Neutrophil (primary cell): Measurements from ENCODE around the gene PKHD1.
"Not testable (repeated sequence)": the region's sequence is repeated elsewhere in the genome, so short reads cannot be mapped to it uniquely, and the experiment has no call there.

Experiments
- H3K27ac ChIP-seq: fragments of 200-600 bp; sonication (generic); 2 replicates; pipeline ENCODE4 v1.5.1; 2016; ENCODE audit warnings: mild to moderate bottlenecking, moderate library complexity
- H3K27me3 ChIP-seq: fragments of 200-600 bp; sonication (generic); 2 replicates; pipeline ENCODE4 v1.6.0; 2016; ENCODE audit warnings: mild to moderate bottlenecking
- H3K36me3 ChIP-seq: fragments of 200-600 bp; sonication (generic); 2 replicates; pipeline ENCODE4 v1.5.1; 2017
- H3K4me1 ChIP-seq, 2 experiments: fragments of 200-600 bp in 1 of 2; sonication (generic) in 1 of 2; 1 replicate in 1 of 2; 2 replicates in 1 of 2; pipeline versions ENCODE4 v1.5.1 to v1.6.1; 2013 to 2016; ENCODE audit warnings: low read depth in 1 of 2, low read length in 1 of 2, mild to moderate bottlenecking in 1 of 2, moderate library complexity in 1 of 2; ENCODE audit not compliant: control insufficient read depth in 1 of 2, insufficient read depth in 1 of 2
- H3K4me3 ChIP-seq, 2 experiments: fragments of 200-600 bp in 1 of 2; sonication (generic) in 1 of 2; 1 replicate in 1 of 2; 2 replicates in 1 of 2; pipeline ENCODE4 v1.5.1; 2013 to 2016; ENCODE audit warnings: low read depth in 1 of 2, low read length in 1 of 2, mild to moderate bottlenecking in 1 of 2, moderate library complexity in 1 of 2
- H3K9me3 ChIP-seq: fragments of 200-600 bp; sonication (generic); 2 replicates; pipeline ENCODE4 v1.5.1; 2016
- TF ChIP-seq, protein P1 (sequence below): fragments of 200-600 bp; sonication (generic); IDR thresholded peaks from 2 replicates; pipeline ENCODE4 v1.5.1; 2016; ENCODE audit warnings: antibody characterized with exemption

The PKHD1 gene

DNA sequence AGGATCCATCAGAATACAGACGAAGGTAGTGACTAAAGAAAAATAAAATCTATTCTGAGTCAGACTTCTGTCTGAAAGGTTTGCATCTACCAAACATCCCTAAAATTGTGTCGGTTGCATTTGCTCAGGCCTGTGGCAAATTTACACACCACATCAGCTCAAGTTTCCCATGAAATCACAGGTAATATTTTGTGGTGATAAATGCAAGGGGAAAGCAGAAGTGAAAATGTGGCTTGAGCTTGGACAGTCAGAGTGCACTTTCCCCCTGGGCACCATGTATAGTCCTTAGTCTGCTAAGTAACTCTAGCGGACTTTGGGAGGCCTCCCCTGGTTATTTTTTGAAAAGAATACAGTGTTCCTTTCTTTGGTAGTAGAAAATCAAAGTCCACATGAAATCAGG is 159.1 kb downstream of the PKHD1 start:
- TF ChIP-seq, protein P1, sequence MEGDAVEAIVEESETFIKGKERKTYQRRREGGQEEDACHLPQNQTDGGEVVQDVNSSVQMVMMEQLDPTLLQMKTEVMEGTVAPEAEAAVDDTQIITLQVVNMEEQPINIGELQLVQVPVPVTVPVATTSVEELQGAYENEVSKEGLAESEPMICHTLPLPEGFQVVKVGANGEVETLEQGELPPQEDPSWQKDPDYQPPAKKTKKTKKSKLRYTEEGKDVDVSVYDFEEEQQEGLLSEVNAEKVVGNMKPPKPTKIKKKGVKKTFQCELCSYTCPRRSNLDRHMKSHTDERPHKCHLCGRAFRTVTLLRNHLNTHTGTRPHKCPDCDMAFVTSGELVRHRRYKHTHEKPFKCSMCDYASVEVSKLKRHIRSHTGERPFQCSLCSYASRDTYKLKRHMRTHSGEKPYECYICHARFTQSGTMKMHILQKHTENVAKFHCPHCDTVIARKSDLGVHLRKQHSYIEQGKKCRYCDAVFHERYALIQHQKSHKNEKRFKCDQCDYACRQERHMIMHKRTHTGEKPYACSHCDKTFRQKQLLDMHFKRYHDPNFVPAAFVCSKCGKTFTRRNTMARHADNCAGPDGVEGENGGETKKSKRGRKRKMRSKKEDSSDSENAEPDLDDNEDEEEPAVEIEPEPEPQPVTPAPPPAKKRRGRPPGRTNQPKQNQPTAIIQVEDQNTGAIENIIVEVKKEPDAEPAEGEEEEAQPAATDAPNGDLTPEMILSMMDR = no peak
- Histone ChIP-seq H3K27me3 (no peaks in the 10 kb centered on the region), H3K27ac (no peak overlapping the region), H3K9me3 (no peaks in the 10 kb centered on the region), H3K4me3 (no peak overlapping the region), H3K4me1 (no peaks in the 10 kb centered on the region), H3K36me3 (no peaks in the 10 kb centered on the region)

DNA sequence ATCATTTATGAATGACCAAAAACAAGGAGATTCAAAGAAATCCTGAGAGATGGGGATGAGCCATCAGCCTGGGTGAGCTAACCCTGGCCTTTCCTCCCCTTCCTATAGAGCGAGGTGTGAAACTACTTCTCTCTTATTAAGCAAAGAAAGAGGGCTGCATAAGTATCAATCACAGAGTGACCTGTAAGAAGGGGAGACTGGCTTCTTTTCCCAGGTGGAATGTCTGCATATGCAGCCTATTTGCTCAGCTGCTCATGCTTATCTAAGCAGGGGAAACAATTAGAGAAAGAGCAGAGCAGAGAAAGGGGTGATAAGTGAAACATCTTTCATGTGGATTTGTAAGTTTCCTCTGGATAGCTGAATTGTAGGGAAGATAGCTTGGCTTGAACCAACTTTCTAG is 160.0 kb downstream of the PKHD1 start:
- H3K27me3 ChIP-seq = no peaks in the 10 kb centered on the region
- no peaks in the 10 kb centered on the region for H3K4me1 ChIP-seq
- H3K36me3 ChIP-seq = no peaks in the 10 kb centered on the region
- no peak overlapping the region for H3K4me3 ChIP-seq
- TF ChIP-seq, protein P1 = no peak
- no peak overlapping the region for H3K27ac ChIP-seq
- H3K9me3 ChIP-seq = no peaks in the 10 kb centered on the region

DNA sequence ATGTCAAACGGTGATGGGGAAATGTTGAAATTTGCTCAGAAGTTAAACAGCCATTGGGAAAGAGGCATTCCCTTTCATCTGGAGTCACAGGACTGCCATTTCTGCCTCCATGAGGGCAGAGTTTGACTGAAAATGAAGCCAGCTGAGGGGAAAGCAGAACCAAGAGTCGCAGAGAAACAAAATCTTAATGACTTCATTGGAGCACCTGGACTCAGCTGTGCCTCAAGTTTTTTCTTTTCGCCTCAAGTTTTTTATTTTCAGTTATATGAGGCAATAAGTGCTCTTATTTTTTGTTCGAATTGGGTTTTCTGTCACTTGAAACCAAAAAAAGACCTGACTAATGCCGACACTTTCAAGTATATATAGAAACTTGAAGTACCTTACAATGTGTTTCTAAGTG is 161.3 kb downstream of the PKHD1 start:
- TF ChIP-seq, protein P1 = no peak
- Histone ChIP-seq H3K9me3 (no peaks in the 10 kb centered on the region), H3K27me3 (no peaks in the 10 kb centered on the region), H3K4me3 (no peak overlapping the region), H3K27ac (no peak overlapping the region), H3K36me3 (no peaks in the 10 kb centered on the region), H3K4me1 (no peaks in the 10 kb centered on the region)

DNA sequence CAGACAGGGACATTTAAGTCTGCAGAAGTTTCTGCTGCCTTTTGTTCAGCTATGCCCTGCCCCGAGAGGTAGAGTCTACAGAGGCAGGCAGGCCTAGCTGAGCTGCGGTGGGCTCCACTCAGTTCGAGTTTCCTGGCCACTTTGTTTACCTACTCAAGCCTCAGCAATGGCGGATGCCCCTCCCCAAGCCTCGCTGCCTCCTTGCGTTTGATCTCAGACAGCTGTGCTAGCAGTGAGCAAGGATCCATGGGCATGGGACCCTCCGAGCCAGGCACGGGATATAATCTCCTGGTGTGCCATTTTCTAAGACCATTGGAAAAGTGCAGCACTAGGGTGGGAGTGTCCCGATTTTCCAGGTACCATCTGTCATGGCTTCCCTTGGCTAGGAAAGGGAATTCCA is 164.9 kb downstream of the PKHD1 start:
- not testable (repeated sequence) for H3K27me3 ChIP-seq, H3K36me3 ChIP-seq, H3K4me1 ChIP-seq, H3K27ac ChIP-seq, H3K4me3 ChIP-seq, H3K9me3 ChIP-seq

DNA sequence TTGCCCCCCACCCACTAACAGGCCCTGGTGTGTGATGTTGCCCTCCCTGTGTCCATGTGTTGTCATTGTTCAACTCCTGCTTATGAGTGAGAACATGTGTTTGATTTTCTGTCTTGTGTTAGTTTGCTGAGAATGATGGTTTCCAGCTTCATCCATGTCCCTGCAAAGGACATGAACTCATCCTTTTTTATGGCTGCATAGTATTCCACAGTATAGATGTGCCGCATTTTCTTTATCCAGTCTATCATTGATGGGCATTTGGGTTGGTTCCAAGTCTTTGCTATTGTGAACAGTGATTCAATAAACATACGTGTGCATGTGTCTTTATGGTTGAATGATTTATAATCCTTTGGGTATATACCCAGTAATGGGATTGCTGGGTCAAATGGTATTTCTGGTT is 169.1 kb downstream of the PKHD1 start:
- H3K36me3 ChIP-seq, H3K9me3 ChIP-seq, H3K4me1 ChIP-seq, H3K27me3 ChIP-seq, H3K27ac ChIP-seq, H3K4me3 ChIP-seq: not testable (repeated sequence)

DNA sequence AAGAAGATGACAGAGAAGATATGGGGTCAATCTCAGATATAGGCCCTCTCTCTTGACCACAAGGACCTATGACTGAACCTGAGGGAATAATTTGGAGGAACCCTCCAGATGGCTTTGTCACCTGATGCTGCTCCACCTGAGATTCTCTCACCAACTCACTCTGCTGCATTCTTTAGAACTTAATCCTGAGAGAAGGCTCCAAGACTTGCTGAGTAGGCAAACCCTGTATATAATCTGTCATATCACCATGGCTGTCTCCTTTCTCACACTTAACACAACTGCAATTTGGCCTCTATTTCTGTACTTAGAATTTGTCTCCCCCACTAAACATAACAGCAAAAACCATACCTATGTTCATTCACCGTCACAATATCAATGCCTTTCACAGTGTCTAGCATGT is 172.3 kb downstream of the PKHD1 start:
- no peaks in the 10 kb centered on the region for H3K4me1 ChIP-seq
- H3K9me3 ChIP-seq = no peaks in the 10 kb centered on the region
- TF ChIP-seq, protein P1 = no peak
- H3K27ac ChIP-seq = no peak overlapping the region
- H3K36me3 ChIP-seq = no peaks in the 10 kb centered on the region
- H3K27me3 ChIP-seq = no peaks in the 10 kb centered on the region
- H3K4me3 ChIP-seq = no peak overlapping the region

DNA sequence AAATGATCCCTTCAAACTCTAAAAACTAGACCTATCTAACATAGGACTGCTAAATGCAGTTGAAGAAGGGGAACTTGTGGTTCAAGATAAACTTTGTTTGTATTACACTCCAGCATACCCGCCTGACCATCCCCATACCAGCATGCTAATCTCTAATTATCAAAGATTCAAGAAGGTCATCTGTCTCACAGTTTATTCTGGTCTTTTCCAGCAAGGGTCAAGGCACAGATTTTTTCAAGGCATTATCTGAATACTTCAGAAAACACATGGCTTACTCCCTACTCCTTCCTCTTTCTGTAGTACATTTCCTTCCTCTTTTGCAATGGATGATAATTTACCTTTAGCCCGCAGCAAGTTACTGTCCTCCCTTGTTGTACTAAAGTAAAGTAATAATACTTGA is 174.1 kb downstream of the PKHD1 start:
- no peaks in the 10 kb centered on the region for H3K4me1 ChIP-seq
- H3K9me3 ChIP-seq = no peaks in the 10 kb centered on the region
- TF ChIP-seq, protein P1 = no peak
- H3K27me3 ChIP-seq = no peaks in the 10 kb centered on the region
- no peak overlapping the region for H3K4me3 ChIP-seq
- H3K27ac ChIP-seq = no peak overlapping the region
- H3K36me3 ChIP-seq = no peaks in the 10 kb centered on the region
